Body of pancreas (tissue), 4 donors: ENCODE data around the gene SGMS2. TPM values are rescaled to one million over a fixed set of nuclear protein-coding genes. Genes with fewer than 3 reads are reported as not detected.

ENCODE experiments used
- ATAC-seq: fragments of 150-250 bp; one replicate; pipeline ENCODE4 v1.9.1; 2016
- DNase-seq, 4 donors: peaks; one replicate each; pipeline ENCODE4 v3.0.0-alpha.2; 2019
- H3K27ac ChIP-seq, 4 donors: fragments of 200-600 bp; sonication (generic); 1 replicate in 3 of 4; 2 replicates in 1 of 4; pipeline versions ENCODE4 v1.5.1 to v1.6.1; 2016 to 2019; ENCODE audit warnings: mild to moderate bottlenecking in 1 of 4, mixed read lengths in 1 of 4, moderate library complexity in 1 of 4
- H3K27me3 ChIP-seq, 2 donors: fragments of 200-600 bp; sonication (generic); one replicate each; pipeline ENCODE4 v1.6.0; 2016; ENCODE audit warnings: mild to moderate bottlenecking in 1 of 2
- H3K36me3 ChIP-seq, 2 donors: fragments of 200-600 bp; sonication (generic); replicated peaks in 1 of 2; 2 replicates each; pipeline ENCODE4 v1.5.1; 2016; ENCODE audit warnings: low read depth in 2 of 2; ENCODE audit not compliant: insufficient read depth in 1 of 2
- H3K4me1 ChIP-seq: fragments of 200-600 bp; sonication (generic); one replicate; pipeline ENCODE4 v1.6.0; 2016
- H3K4me3 ChIP-seq, 2 donors: fragments of 200-600 bp; sonication (generic); 1 replicate in 1 of 2; 2 replicates in 1 of 2; pipeline ENCODE4 v1.5.1; 2016 to 2019
- H3K9me3 ChIP-seq, 3 donors: fragments of 200-600 bp; sonication (generic); 1 replicate in 2 of 3; 2 replicates in 1 of 3; pipeline ENCODE4 v1.5.1; 2016
- POLR2A ChIP-seq, 3 donors: fragments of 450-650 bp; IDR thresholded peaks; one replicate each; pipeline ENCODE4 v1.6.1; 2016; ENCODE audit warnings: antibody characterized with exemption in 3 of 3, mild to moderate bottlenecking in 2 of 3
- WGBS, 2 donors: methylation state at CpG; one replicate each; pipeline ENCODE4 v1.1.5; 2017; 5-methylcytosine and 5-hydroxymethylcytosine counted together
- intact Hi-C: fragments of 100-400 bp; cut with DNase I; formaldehyde crosslinking; loops from one replicate; pipeline ENCODE4 v1.15.1; 2023
- total RNA-seq, 2 donors: library from RNA; depleted of rRNA; stranded (reverse); fragments of >200 nt; gene quantifications; one replicate each; pipeline ENCODE4 v1.1.0, GENCODE V29; 2016
- TF ChIP-seq, protein P1 (sequence below), 7 experiments: fragments of 450-650 bp in 4 of 7; fragments of 200-600 bp in 3 of 7; sonication (generic) in 3 of 7; IDR thresholded peaks; one replicate each; pipeline ENCODE4 v1.5.1; 2016 to 2019; ENCODE audit warnings: antibody characterized with exemption in 7 of 7

Gene SGMS2
- total RNA-seq, 2 donors from 2014 or later, result 32.2 to 36.9 TPM

DNA sequence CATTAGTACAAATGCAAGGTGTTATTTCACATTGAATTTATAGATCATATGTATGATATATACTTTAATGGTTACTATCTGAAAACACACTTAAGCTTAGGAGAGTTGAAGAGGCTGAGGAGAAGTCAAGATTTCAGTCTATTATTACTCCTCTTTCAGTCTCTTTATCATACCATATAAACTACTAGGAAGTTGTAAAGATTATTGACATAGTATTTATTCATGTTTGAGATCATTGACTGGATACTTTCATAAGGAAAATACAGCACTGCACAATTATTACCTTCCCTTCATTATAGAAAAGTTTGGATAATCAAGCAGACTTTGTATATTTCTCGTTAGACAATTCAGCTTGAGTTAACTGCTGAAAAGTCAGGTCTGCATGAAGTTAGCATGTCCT lies 10.0 kb upstream of the SGMS2 start:
- intact Hi-C loops, result no loop called here
- Histone ChIP-seq H3K27me3 (no peaks in the 10 kb centered on the region), H3K27ac (no peak overlapping the region), H3K36me3 (no peaks in the 10 kb centered on the region), H3K9me3 (no peaks in the 10 kb centered on the region), H3K4me1 (peaks cover 16% of the 10 kb centered on the region), H3K4me3 (no peak overlapping the region)
- ATAC-seq (no peak), DNase-seq (no peak)
- 76 to 88% methylated on average over 1 of the region's 1 CpG for WGBS, 2 donors
- TF ChIP-seq, protein P1, sequence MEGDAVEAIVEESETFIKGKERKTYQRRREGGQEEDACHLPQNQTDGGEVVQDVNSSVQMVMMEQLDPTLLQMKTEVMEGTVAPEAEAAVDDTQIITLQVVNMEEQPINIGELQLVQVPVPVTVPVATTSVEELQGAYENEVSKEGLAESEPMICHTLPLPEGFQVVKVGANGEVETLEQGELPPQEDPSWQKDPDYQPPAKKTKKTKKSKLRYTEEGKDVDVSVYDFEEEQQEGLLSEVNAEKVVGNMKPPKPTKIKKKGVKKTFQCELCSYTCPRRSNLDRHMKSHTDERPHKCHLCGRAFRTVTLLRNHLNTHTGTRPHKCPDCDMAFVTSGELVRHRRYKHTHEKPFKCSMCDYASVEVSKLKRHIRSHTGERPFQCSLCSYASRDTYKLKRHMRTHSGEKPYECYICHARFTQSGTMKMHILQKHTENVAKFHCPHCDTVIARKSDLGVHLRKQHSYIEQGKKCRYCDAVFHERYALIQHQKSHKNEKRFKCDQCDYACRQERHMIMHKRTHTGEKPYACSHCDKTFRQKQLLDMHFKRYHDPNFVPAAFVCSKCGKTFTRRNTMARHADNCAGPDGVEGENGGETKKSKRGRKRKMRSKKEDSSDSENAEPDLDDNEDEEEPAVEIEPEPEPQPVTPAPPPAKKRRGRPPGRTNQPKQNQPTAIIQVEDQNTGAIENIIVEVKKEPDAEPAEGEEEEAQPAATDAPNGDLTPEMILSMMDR (IDR thresholded peaks at IDR 0.05), result no peak
- TF ChIP-seq POLR2A (IDR thresholded peaks at IDR 0.05), result no peak

DNA sequence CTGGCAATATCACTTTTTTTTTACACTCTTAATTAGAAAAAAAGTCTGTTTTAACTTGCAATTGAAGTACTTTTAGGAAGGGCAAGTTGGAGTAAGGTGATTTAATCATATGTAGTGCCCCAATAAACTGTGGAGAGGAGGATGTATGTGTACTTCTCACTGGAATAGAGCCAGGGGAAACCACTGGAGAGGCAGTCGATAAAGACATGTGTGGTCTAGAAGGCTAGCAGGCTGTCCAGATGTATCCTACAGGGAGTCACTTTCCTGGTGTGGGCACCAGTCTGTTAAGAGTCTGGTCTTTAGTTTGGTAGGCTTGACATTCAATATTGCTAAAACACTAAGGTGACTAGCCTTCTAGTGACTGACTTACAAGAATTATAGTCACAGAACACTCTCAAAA lies 9.6 kb upstream of the SGMS2 start:
- no peak overlapping the region for H3K27ac ChIP-seq
- TF ChIP-seq POLR2A (IDR thresholded peaks at IDR 0.05), result no peak
- TF ChIP-seq, protein P1 (IDR thresholded peaks at IDR 0.05), result no peak
- H3K36me3 ChIP-seq, result no peaks in the 10 kb centered on the region
- DNase-seq, result no peak
- no peaks in the 10 kb centered on the region for H3K27me3 ChIP-seq
- H3K4me1 ChIP-seq, result peaks cover 12% of the 10 kb centered on the region
- H3K9me3 ChIP-seq, result no peaks in the 10 kb centered on the region
- H3K4me3 ChIP-seq, result no peak overlapping the region
- 70 to 75% methylated on average over 1 of the region's 1 CpG for WGBS, 2 donors
- no peak for ATAC-seq
- intact Hi-C loops, result no loop called here

DNA sequence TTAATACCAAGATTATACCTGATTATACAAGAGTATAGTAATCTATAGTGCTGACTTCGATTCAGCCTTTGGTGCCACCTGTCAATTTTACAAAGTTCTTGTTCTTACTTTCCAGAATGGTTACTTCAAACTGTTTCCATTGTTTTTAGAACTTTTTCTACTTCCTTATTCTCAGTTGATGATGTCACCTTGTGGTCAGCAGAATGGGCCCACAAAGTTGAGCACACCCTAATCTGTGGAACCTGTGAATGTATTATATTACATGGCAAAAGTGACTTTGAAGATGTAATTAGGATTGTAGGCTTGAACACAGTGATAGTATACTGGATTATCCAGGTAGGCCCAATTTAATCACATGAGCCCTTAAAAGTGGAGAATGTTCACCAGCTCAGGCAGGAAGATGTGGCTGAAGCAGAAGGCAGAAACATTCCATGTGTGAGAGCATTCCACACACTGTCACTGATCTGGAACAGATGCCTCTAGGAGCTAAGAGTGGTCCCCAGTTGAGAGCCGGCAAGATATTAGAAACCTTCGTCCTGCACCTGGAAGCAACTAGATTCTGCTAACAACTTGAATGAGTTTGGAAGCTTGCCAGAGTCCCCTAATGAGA lies 6.3 kb upstream of the SGMS2 start:
- Histone ChIP-seq H3K36me3 (no peaks in the 10 kb centered on the region), H3K9me3 (no peaks in the 10 kb centered on the region), H3K4me1 (peaks cover 1% of the 10 kb centered on the region), H3K27ac (no peak overlapping the region), H3K4me3 (no peak overlapping the region), H3K27me3 (no peaks in the 10 kb centered on the region)
- DNase-seq, result no peak
- TF ChIP-seq POLR2A (IDR thresholded peaks at IDR 0.05), result no peak
- TF ChIP-seq, protein P1 (IDR thresholded peaks at IDR 0.05), result no peak
- intact Hi-C loops, result no loop called here
- ATAC-seq, result no peak
- WGBS, 2 donors, result 81 to 85% methylated on average over 3 of the region's 3 CpGs

DNA sequence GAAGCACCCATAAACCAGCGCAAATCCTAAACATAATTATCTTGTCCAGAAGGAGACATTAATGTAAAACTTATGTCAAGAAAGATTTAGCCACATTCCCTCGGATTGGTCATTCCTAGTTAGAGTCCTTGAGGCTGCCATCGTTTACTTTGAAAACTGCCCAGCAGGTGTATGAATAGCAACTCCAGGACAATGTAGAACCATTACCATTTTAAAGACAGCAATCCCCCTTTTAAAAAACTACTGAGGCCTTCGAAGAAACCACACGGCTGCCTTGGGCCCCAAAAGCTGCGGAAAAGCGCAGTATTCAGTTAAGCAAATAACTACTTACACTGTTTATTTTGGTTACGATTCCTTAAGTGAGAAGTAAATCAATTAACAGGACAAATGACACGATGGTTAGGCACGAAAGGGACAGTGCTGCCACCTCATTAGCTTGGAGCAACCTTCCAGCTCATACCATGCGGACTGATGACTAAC lies 822 bp upstream of the SGMS2 start:
- DNase-seq (no peak), ATAC-seq (no peak)
- intact Hi-C loops, result no loop called here
- no peaks in the 10 kb centered on the region for H3K27me3 ChIP-seq
- peaks cover 29% of the 10 kb centered on the region for H3K4me1 ChIP-seq
- TF ChIP-seq, protein P1 (IDR thresholded peaks at IDR 0.05), result peak in 1 of 7 experiments; percentile 6
- TF ChIP-seq POLR2A (IDR thresholded peaks at IDR 0.05), result no peak
- peak overlapping the region; percentile 98 to 99 (median 98) for H3K27ac ChIP-seq
- no peaks in the 10 kb centered on the region for H3K36me3 ChIP-seq
- H3K4me3 ChIP-seq, result peak overlapping the region; percentile 16 to 67
- WGBS, 2 donors, result 8 to 19% methylated on average over 11 of the region's 11 CpGs
- no peaks in the 10 kb centered on the region for H3K9me3 ChIP-seq
